GM15510 (cell line): Measurements from ENCODE around the gene HIVEP3.

ENCODE experiments used
- POLR2A ChIP-seq: IDR thresholded peaks from 3 replicates; pipeline ENCODE4 v1.6.1; 2011; ENCODE audit warnings: borderline replicate concordance; ENCODE audit not compliant: insufficient read length; ENCODE audit errors: extremely low read depth

HIVEP3 gene

GRCh38 chr1:41573785-41574713 lies 344.7 kb downstream of the HIVEP3 start:
- TF ChIP-seq POLR2A: no peak

- no peak for TF ChIP-seq POLR2A
Measured at GRCh38 chr1:41573194-41573593, 345.5 kb downstream of the HIVEP3 start.

DNA sequence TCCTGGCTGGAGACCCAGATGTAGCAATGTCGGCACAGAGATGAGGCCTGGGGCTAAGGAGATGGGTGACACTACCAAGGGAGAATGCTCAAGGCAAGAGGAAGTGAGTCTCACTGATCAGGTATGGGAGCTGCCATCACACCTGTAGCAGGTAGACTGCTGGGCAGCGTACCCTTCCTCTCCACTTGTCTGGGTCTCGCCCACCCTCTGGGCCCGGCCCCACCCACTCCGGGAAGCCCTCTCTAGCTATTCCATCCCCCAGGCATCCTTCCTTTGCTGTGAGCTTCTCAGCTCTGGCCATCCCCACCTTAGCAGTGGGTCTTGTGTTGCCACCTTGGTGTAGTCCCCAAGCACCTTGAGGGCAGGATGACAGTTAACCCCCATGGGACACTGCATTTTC lies 346.5 kb downstream of the HIVEP3 start:
- no peak for TF ChIP-seq POLR2A

- TF ChIP-seq POLR2A: no peak
Measured at GRCh38 chr1:41571041-41571440, 347.7 kb downstream of the HIVEP3 start.

GRCh38 chr1:41568204-41568603 lies 350.5 kb downstream of the HIVEP3 start:
- no peak for TF ChIP-seq POLR2A

GRCh38 chr1:41566969-41567368 lies 351.8 kb downstream of the HIVEP3 start:
- TF ChIP-seq POLR2A: no peak

DNA sequence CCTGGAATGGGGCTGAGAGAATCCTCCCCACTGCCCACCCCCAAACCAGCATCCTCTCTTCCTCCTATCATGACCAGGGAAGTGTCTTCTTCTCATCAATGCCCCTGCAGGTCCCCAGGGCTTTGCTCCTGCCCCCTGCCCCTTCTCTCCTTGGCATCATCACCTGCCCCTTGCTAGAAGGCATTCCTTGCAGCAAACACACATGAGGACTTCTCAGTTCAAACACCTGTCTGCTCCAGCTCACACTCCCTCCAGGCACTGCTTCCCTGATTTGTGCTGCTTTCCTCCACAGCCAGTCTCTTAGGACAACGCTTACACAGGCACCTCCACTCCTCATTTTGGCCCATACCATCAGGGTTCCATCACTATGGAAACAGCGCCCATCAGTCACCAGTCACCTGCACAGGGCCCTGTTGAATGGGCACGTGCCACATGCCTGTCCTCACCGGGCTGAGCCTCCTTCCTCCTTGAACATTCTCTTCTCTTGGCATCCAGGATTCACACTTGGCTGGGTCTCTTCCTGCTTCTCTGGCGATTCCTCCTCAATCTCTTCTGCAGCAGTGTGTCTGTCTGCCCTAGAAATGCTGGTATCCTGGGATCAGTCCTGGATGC lies 352.3 kb downstream of the HIVEP3 start:
- no peak for TF ChIP-seq POLR2A

- no peak for TF ChIP-seq POLR2A
Measured at GRCh38 chr1:41564741-41565475, 353.8 kb downstream of the HIVEP3 start.

GRCh38 chr1:41562328-41562727 lies 356.4 kb downstream of the HIVEP3 start:
- TF ChIP-seq POLR2A: no peak

DNA sequence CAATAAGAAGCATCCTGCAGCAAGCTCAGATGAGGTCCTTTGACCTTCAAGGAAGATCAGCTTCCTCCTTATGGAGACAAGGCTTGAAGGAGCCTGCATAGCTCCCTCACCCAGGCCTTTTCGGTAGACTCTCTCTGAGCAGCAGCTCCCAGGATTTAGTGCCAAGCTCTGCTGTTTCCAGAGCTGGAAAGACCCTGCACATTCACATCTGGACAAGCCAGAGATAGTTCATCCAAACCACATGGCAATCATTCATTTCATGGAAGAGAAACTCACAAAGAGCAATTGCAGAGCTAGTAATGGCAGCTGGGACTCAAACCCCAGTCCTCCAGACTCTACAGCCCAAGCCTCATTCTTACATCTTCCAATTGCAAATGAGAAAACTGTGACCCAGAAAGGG lies 357.8 kb downstream of the HIVEP3 start:
- TF ChIP-seq POLR2A: no peak

- TF ChIP-seq POLR2A: no peak
Measured at GRCh38 chr1:41560496-41560895, 358.2 kb downstream of the HIVEP3 start.

DNA sequence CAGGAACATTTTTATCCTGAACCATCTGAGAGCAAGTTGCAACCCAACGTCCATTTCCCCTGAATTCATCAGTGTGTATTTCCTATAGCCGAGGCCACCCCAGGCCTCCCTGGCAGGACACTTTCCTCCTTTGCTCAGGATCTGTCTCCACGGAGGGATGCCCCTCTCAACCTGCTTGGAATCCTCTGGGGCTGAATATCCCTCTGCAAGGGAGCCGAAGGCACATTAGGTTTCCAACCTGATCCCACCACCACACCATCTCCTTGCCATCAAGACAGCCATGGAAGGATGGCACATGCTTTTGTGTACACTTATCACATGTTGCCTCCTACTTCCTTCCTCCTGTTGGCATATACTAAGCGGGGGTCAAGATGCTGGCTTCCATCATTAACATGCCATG lies 359.4 kb downstream of the HIVEP3 start:
- no peak for TF ChIP-seq POLR2A

- TF ChIP-seq POLR2A: no peak
Measured at GRCh38 chr1:41558761-41559171, 360.0 kb downstream of the HIVEP3 start.

GRCh38 chr1:41557751-41558455 lies 360.8 kb downstream of the HIVEP3 start:
- no peak for TF ChIP-seq POLR2A
